ENCODE measurements around the gene DIS3L2. TPM values are rescaled to one million over a fixed set of nuclear protein-coding genes. Genes with fewer than 3 reads are reported as not detected.
"Not testable (repeated sequence)": the region's sequence is repeated elsewhere in the genome, so short reads cannot be mapped to it uniquely, and the experiment has no call there.

The DIS3L2 gene
- total RNA-seq, 1 experiment from 2014 or later, result 39.1 TPM

DNA sequence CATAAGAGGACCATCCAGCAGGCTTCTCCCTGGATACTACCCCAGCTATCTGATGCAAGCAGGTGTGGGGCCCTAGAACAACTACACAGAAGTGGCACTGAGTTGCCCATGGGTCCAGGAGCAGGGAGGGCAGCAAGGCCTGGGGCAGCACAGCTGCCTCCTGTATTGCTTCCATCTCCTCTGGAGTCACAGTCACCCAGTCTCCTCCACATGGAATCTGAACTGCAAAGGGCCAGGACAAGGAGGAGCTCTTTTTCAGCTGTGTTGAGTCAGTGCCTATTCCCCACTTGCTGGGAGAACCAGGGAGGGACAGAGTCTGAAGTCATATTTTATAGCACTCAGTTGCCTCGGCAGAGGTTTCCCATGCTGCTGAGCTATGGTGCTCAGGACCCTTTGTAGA is 349.2 kb downstream of the DIS3L2 start:
- Histone ChIP-seq H3K4me1 (replicated peaks; ENCODE audit: insufficient read depth) (no peaks in the 10 kb centered on the region), H3F3A (ENCODE audit: insufficient read depth, low read depth) (no peaks in the 10 kb centered on the region), H3K4me2 (no peak overlapping the region), H3K27ac (no peak overlapping the region), H3K9me2 (ENCODE audit: insufficient read depth) (no peaks in the 10 kb centered on the region), H4K20me1 (ENCODE audit: insufficient read depth) (no peaks in the 10 kb centered on the region), H3K9me3 (ENCODE audit: insufficient read depth, low read depth) (0 out of 2 replicates have a peak, but pooled peaks cover 5% of the 10 kb centered on the region), H3K79me2 (ENCODE audit: low read depth) (no peaks in the 10 kb centered on the region), H2AFZ (no peak overlapping the region), H3K27me3 (ENCODE audit: insufficient read depth, low read depth) (no peaks in the 10 kb centered on the region), H3K4me3 (no peak overlapping the region), H3K36me3 (ENCODE audit: low read depth) (no peaks in the 10 kb centered on the region; the same call in 1 of the 2 replicates)
- BruUV-seq (replicated peaks), result no TSS peak
- TF ChIP-seq EZH2 (IDR thresholded peaks at IDR 0.05; ENCODE audit: low read depth), result no peak
- TF ChIP-seq, protein P1, sequence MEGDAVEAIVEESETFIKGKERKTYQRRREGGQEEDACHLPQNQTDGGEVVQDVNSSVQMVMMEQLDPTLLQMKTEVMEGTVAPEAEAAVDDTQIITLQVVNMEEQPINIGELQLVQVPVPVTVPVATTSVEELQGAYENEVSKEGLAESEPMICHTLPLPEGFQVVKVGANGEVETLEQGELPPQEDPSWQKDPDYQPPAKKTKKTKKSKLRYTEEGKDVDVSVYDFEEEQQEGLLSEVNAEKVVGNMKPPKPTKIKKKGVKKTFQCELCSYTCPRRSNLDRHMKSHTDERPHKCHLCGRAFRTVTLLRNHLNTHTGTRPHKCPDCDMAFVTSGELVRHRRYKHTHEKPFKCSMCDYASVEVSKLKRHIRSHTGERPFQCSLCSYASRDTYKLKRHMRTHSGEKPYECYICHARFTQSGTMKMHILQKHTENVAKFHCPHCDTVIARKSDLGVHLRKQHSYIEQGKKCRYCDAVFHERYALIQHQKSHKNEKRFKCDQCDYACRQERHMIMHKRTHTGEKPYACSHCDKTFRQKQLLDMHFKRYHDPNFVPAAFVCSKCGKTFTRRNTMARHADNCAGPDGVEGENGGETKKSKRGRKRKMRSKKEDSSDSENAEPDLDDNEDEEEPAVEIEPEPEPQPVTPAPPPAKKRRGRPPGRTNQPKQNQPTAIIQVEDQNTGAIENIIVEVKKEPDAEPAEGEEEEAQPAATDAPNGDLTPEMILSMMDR (conservative IDR thresholded peaks at IDR 0.05), result no peak
- no peak for DNase-seq
- intact Hi-C loops (cut with micrococcal nuclease; ENCODE audit: unreplicated experiment), result no loop called here
- ChIA-PET POLR2A (ENCODE audit: unreplicated experiment) (interaction anchor here (0.6 kb wide), 1 partner anchor 484 kb away, joined by 3 read pairs; no protein-coding TSS in a partner anchor), CTCF (interaction anchor here (0.5 kb wide), 1 partner anchor 228 kb away, joined by 7 read pairs; no protein-coding TSS in a partner anchor)

DNA sequence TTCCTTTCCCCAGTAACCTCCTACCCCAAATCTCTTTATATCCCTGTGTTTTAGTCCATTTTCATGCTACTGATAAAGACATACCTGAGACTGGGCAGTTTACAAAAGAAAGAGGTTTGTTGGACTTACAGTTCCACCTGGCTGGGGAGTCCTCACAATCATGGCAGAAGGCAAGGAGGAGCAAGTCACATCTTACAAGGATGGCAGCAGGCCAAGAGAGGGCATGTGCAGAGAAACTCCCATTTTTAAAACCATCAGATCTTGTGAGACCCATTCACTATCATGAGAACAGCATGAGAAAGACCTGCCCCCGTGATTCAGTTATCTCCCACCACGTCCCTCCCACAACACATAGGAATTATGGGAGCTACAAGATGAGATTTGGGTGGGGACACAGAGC is 352.1 kb downstream of the DIS3L2 start:
- H3K79me2 ChIP-seq (ENCODE audit: low read depth); BruUV-seq (replicated peaks): not testable (repeated sequence)

DNA sequence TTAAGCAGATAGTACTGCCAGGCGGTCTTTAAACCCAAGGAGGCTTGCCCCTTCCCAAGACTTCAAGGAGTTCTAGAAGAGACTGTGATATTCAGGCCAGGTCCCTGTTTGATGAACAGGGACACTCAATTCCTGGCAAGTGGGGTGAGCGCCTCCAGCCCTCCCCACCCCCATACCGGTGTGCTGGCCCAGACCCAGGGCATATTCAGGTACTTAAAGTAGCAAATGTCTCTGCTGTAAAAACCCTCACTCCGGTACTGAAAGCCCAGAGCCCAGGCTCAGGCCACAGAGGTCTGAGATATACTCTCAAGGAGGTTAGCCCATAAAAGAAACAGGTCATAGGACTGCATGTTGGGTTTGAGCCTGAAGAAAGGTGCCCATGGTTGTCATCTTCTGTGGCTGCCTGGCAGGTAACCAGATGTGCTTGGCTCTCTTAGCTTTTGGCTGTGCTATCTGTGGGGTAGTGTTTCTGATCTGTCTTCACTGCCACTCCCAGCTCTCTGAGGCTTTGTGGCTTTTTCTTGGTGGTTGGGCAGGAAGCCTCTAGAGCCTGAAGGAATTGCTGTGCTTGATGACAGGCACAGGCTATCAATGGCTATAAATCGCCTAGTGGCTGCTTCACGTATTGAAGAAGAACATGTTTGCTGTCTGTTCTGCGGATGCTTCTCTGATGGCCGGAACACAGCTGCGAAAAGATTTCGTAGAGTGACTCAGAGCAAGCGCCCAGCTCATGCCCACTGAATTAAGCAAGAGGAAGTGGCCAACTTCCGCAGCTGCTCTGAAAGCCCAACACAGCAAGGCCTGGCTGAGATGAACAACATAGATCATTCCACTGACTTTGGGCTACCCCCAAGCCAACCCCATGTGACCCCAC is 353.8 kb downstream of the DIS3L2 start:
- no peaks in the 10 kb centered on the region for H4K20me1 ChIP-seq (ENCODE audit: insufficient read depth)
- H3K4me2 ChIP-seq, result no peak overlapping the region
- H3K9me2 ChIP-seq (ENCODE audit: insufficient read depth), result no peaks in the 10 kb centered on the region
- 0 out of 2 replicates have a peak, but pooled peaks cover 5% of the 10 kb centered on the region for H3K9me3 ChIP-seq (ENCODE audit: insufficient read depth, low read depth)
- H3K27ac ChIP-seq, result no peak overlapping the region
- H2AFZ ChIP-seq, result no peak overlapping the region
- H3K4me3 ChIP-seq, result no peak overlapping the region
- no peaks in the 10 kb centered on the region for H3F3A ChIP-seq (ENCODE audit: insufficient read depth, low read depth)
- H3K36me3 ChIP-seq (ENCODE audit: low read depth), result no peaks in the 10 kb centered on the region; the same call in 1 of the 2 replicates
- ChIA-PET CTCF (interaction anchor here (0.7 kb wide), 1 partner anchor 363 kb away, joined by 3 read pairs; no protein-coding TSS in a partner anchor), POLR2A (ENCODE audit: unreplicated experiment) (no interaction called here)
- no peak for DNase-seq
- no peaks in the 10 kb centered on the region for H3K27me3 ChIP-seq (ENCODE audit: insufficient read depth, low read depth)
- H3K79me2 ChIP-seq (ENCODE audit: low read depth), result no peaks in the 10 kb centered on the region
- no peaks in the 10 kb centered on the region for H3K4me1 ChIP-seq (replicated peaks; ENCODE audit: insufficient read depth)
- no peak for TF ChIP-seq EZH2 (IDR thresholded peaks at IDR 0.05; ENCODE audit: low read depth)
- TF ChIP-seq, protein P1 (conservative IDR thresholded peaks at IDR 0.05), result no peak
- no TSS peak for BruUV-seq (replicated peaks)
- intact Hi-C loops (cut with micrococcal nuclease; ENCODE audit: unreplicated experiment), result no loop called here

More for the DNA sequence above, 352.1 kb downstream of the DIS3L2 start:
- H3K4me1 ChIP-seq (replicated peaks; ENCODE audit: insufficient read depth); H3K27me3 ChIP-seq (ENCODE audit: insufficient read depth, low read depth); H4K20me1 ChIP-seq (ENCODE audit: insufficient read depth); H3K4me2 ChIP-seq; intact Hi-C loops (cut with micrococcal nuclease; ENCODE audit: unreplicated experiment); H3F3A ChIP-seq (ENCODE audit: insufficient read depth, low read depth); H3K9me3 ChIP-seq (ENCODE audit: insufficient read depth, low read depth); DNase-seq; H3K27ac ChIP-seq; H3K4me3 ChIP-seq; H2AFZ ChIP-seq; CTCF ChIA-PET; POLR2A ChIA-PET (ENCODE audit: unreplicated experiment); H3K36me3 ChIP-seq (ENCODE audit: low read depth); H3K9me2 ChIP-seq (ENCODE audit: insufficient read depth): not testable (repeated sequence)
